Smooth muscle cell of the pulmonary artery (primary cell): ENCODE measurements around the gene SCGB2B2. TPM values are rescaled to one million over a fixed set of nuclear protein-coding genes. Genes with fewer than 3 reads are reported as not detected.

Source experiments
- total RNA-seq: library from RNA; depleted of rRNA; stranded (reverse); fragments of >200 nt; gene quantifications from 2 replicates; pipeline ENCODE4 v1.2.3, GENCODE V29; 2014

The SCGB2B2 gene, protein sequence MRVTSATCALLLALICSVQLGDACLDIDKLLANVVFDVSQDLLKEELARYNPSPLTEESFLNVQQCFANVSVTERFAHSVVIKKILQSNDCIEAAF
- 0.17 and 0.33 TPM in 2 replicates for total RNA-seq

GRCh38 chr19:34676697-34677385, at the start of gene SCGB2B2:
Gene SCGB2B2 (minus strand): TSS chr19:34677159. CDS start chr19:34594563, 82,596 bp downstream.

GRCh38 chr19:34677386-34678084, 576 bp upstream of the SCGB2B2 start, which contains the start of gene ZNF302:
Gene ZNF302 (plus strand): TSS chr19:34677678. CDS start chr19:34678805, 1,127 bp downstream.

Other genes starting within 250 kb of the SCGB2B2 start
- gene UBA2, start 248.8 kb downstream of the SCGB2B2 start, total RNA-seq: 150 and 161 TPM in 2 replicates
- 53.9 and 58.2 TPM in 2 replicates for gene WTIP, start 195.4 kb downstream of the SCGB2B2 start, total RNA-seq
- gene ZNF302, start 519 bp upstream of the SCGB2B2 start, total RNA-seq: 15.8 and 16.2 TPM in 2 replicates
- gene ZNF181, start 57.1 kb upstream of the SCGB2B2 start, total RNA-seq: 9.0 and 16.9 TPM in 2 replicates
- gene ZNF599, start 96.1 kb upstream of the SCGB2B2 start, total RNA-seq: 5.6 and 5.8 TPM in 2 replicates
- 1.8 and 2.8 TPM in 2 replicates for gene ZNF30, start 249.7 kb upstream of the SCGB2B2 start, total RNA-seq